ENCODE results near the gene AGAP3. TPM values are rescaled to one million over a fixed set of nuclear protein-coding genes. Genes with fewer than 3 reads are reported as not detected.
A peak's percentile ranks its signal among the peaks of the same experiment; 100 is the strongest.

The AGAP3 gene
- total and polyA plus RNA-seq, 9 donors = 22.3 to 125 (median 79.9) TPM

- 87 to 90% (median 87%) methylated on average over 38 to 39 of the region's 39 CpGs for WGBS, 3 donors
- H3K27me3 ChIP-seq = no peaks in the 10 kb centered on the region
- H3K36me3 ChIP-seq = no peaks in the 10 kb centered on the region
- TF ChIP-seq CTCF (IDR thresholded peaks at IDR 0.05) (no peak), EP300 (IDR thresholded peaks at IDR 0.05) (no peak), POLR2A (IDR thresholded peaks at IDR 0.05) (no peak)
- intact Hi-C loops (cut with DNase I) = no loop called here
- H3K27ac ChIP-seq = no peak overlapping the region
- H3K9me3 ChIP-seq = no peaks in the 10 kb centered on the region
- H3K4me3 ChIP-seq = no peak overlapping the region
- no peak for DNase-seq
- no peaks in the 10 kb centered on the region for H3K4me1 ChIP-seq (ENCODE audit: insufficient read depth)
Observed at GRCh38 chr7:151071032-151071866, 15.0 kb upstream of the AGAP3 start.

- H3K36me3 ChIP-seq = no peaks in the 10 kb centered on the region
- no peak overlapping the region for H3K27ac ChIP-seq
- intact Hi-C loops (cut with DNase I) = no loop called here
- H3K4me1 ChIP-seq (ENCODE audit: insufficient read depth) = peaks cover 2% of the 10 kb centered on the region
- TF ChIP-seq POLR2A (IDR thresholded peaks at IDR 0.05) (no peak), EP300 (IDR thresholded peaks at IDR 0.05) (no peak), CTCF (IDR thresholded peaks at IDR 0.05) (no peak)
- no peak overlapping the region for H3K4me3 ChIP-seq
- no peaks in the 10 kb centered on the region for H3K27me3 ChIP-seq
- no peak for DNase-seq
- 78 to 82% (median 80%) methylated on average over 17 of the region's 17 CpGs for WGBS, 3 donors
- no peaks in the 10 kb centered on the region for H3K9me3 ChIP-seq
Observed at GRCh38 chr7:151073990-151074389, 12.3 kb upstream of the AGAP3 start.

- no peak for TF ChIP-seq POLR2A (IDR thresholded peaks at IDR 0.05)
- no peak for TF ChIP-seq EP300 (IDR thresholded peaks at IDR 0.05)
- TF ChIP-seq CTCF (IDR thresholded peaks at IDR 0.05) = no peak
- Histone ChIP-seq H3K4me1 (ENCODE audit: insufficient read depth) (peaks cover 7% of the 10 kb centered on the region), H3K36me3 (no peaks in the 10 kb centered on the region), H3K9me3 (no peaks in the 10 kb centered on the region), H3K27me3 (no peaks in the 10 kb centered on the region), H3K4me3 (no peak overlapping the region), H3K27ac (no peak overlapping the region)
- intact Hi-C loops (cut with DNase I) = no loop called here
- 86 to 89% (median 88%) methylated on average over 26 of the region's 26 CpGs for WGBS, 3 donors
- peak in 1 of 5 donors; percentile 38 for DNase-seq
Observed at GRCh38 chr7:151074817-151075661, 11.2 kb upstream of the AGAP3 start.

GRCh38 chr7:151075662-151075971 lies 10.7 kb upstream of the AGAP3 start:
- WGBS, 3 donors = 75 to 77% (median 76%) methylated on average over 7 of the region's 7 CpGs
- H3K4me3 ChIP-seq = no peak overlapping the region
- no peaks in the 10 kb centered on the region for H3K36me3 ChIP-seq
- TF ChIP-seq POLR2A (IDR thresholded peaks at IDR 0.05) (no peak), CTCF (IDR thresholded peaks at IDR 0.05) (no peak), EP300 (IDR thresholded peaks at IDR 0.05) (no peak)
- peaks cover 7% of the 10 kb centered on the region for H3K4me1 ChIP-seq (ENCODE audit: insufficient read depth)
- intact Hi-C loops (cut with DNase I) = no loop called here
- DNase-seq = peak in 1 of 5 donors; percentile 19
- no peaks in the 10 kb centered on the region for H3K27me3 ChIP-seq
- H3K9me3 ChIP-seq = no peaks in the 10 kb centered on the region
- no peak overlapping the region for H3K27ac ChIP-seq

Measured in ovary (tissue), 9 donors.